Measurements from ENCODE around the gene DCUN1D4.

DNA sequence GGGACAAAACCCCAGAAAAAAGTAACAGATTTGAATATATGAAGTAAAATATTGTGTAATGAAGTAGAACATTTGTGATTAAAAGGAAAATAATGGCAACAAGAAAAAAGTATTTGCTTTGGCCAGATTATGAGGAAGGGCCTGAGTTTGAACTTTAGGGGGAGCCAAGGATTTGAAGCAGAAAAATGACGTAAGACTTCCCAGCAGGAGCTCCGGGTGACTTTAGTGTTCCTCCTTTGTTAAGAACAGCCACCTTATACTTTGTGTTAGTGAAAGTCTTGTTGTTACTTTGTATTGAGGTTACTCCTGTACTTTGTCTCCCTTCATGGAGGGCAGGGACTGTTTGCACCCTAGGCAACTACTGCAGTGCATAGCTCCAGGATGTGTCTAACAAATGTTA is 41.1 kb downstream of the DCUN1D4 start:
- TF ChIP-seq POLR2AphosphoS5 (IDR thresholded peaks at IDR 0.05; ENCODE audit: low read depth, low read length) (no peak), MAX (IDR thresholded peaks at IDR 0.05) (no peak), CTCF (IDR thresholded peaks at IDR 0.05 in 2 of 3, conservative IDR thresholded peaks at IDR 0.05 in 1 of 3; ENCODE audit: borderline replicate concordance in 1 of 3, insufficient read depth in 1 of 3, low read depth in 2 of 3, low read length in 2 of 3) (no peak), CEBPB (IDR thresholded peaks at IDR 0.05; ENCODE audit: low read depth) (no peak), POLR2A (IDR thresholded peaks at IDR 0.05; ENCODE audit: borderline replicate concordance, extremely low read depth, insufficient read depth, insufficient read length) (no peak), ZNF274 (IDR thresholded peaks at IDR 0.05; ENCODE audit: low read depth, low read length) (no peak), EZH2 (IDR thresholded peaks at IDR 0.05) (no peak), EZH2phosphoT487 (IDR thresholded peaks at IDR 0.05; ENCODE audit: borderline replicate concordance) (no peak), ELF1 (IDR thresholded peaks at IDR 0.05; ENCODE audit: borderline replicate concordance, low read depth) (no peak), SP1 (IDR thresholded peaks at IDR 0.05; ENCODE audit: low read depth) (no peak), RAD21 (IDR thresholded peaks at IDR 0.05; ENCODE audit: low read depth) (no peak), YY1 (IDR thresholded peaks at IDR 0.05; ENCODE audit: extremely low read depth, insufficient replicate concordance, low read depth, low read length) (no peak), JUND (IDR thresholded peaks at IDR 0.05) (no peak)
- TF ChIP-seq, protein P1, sequence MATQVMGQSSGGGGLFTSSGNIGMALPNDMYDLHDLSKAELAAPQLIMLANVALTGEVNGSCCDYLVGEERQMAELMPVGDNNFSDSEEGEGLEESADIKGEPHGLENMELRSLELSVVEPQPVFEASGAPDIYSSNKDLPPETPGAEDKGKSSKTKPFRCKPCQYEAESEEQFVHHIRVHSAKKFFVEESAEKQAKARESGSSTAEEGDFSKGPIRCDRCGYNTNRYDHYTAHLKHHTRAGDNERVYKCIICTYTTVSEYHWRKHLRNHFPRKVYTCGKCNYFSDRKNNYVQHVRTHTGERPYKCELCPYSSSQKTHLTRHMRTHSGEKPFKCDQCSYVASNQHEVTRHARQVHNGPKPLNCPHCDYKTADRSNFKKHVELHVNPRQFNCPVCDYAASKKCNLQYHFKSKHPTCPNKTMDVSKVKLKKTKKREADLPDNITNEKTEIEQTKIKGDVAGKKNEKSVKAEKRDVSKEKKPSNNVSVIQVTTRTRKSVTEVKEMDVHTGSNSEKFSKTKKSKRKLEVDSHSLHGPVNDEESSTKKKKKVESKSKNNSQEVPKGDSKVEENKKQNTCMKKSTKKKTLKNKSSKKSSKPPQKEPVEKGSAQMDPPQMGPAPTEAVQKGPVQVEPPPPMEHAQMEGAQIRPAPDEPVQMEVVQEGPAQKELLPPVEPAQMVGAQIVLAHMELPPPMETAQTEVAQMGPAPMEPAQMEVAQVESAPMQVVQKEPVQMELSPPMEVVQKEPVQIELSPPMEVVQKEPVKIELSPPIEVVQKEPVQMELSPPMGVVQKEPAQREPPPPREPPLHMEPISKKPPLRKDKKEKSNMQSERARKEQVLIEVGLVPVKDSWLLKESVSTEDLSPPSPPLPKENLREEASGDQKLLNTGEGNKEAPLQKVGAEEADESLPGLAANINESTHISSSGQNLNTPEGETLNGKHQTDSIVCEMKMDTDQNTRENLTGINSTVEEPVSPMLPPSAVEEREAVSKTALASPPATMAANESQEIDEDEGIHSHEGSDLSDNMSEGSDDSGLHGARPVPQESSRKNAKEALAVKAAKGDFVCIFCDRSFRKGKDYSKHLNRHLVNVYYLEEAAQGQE (IDR thresholded peaks at IDR 0.05; ENCODE audit: low read depth): no peak
